Measurements from ENCODE around the gene SLC35F6. TPM values are rescaled to one million over a fixed set of nuclear protein-coding genes. Genes with fewer than 3 reads are reported as not detected.

The SLC35F6 gene
- total RNA-seq, 6 experiments from 2014 or later = 14.2 to 73.9 (median 27.2) TPM

DNA sequence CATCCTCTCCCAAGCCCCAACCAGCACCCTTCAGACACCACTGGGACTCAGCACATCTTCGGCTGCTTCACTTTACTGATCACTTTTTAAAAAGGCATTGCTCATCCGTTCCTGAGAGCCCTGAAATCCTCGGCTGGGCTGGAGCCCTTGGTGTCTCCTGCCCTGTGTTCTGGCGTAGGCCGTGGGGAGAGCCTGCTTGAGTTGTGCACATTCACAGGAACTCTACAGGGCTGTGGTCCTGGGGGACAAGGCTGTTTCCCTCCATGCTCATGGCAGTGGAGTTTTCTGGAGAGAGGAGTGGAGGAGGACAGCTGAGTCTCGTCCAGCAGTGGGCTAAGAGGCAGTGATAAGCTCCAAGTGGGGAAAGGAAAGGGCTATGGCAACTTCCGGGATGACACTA is 37.7 kb downstream of the SLC35F6 start:
- Histone ChIP-seq H3K27ac (no peak overlapping the region), H3K9me3 (no peaks in the 10 kb centered on the region), H3K27me3 (no peaks in the 10 kb centered on the region), H3K4me1 (no peaks in the 10 kb centered on the region), H3K4me3 (no peak overlapping the region), H3K36me3 (no peaks in the 10 kb centered on the region)
- TF ChIP-seq POLR2A (IDR thresholded peaks at IDR 0.05) = no peak
- TF ChIP-seq, protein P1, sequence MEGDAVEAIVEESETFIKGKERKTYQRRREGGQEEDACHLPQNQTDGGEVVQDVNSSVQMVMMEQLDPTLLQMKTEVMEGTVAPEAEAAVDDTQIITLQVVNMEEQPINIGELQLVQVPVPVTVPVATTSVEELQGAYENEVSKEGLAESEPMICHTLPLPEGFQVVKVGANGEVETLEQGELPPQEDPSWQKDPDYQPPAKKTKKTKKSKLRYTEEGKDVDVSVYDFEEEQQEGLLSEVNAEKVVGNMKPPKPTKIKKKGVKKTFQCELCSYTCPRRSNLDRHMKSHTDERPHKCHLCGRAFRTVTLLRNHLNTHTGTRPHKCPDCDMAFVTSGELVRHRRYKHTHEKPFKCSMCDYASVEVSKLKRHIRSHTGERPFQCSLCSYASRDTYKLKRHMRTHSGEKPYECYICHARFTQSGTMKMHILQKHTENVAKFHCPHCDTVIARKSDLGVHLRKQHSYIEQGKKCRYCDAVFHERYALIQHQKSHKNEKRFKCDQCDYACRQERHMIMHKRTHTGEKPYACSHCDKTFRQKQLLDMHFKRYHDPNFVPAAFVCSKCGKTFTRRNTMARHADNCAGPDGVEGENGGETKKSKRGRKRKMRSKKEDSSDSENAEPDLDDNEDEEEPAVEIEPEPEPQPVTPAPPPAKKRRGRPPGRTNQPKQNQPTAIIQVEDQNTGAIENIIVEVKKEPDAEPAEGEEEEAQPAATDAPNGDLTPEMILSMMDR (IDR thresholded peaks at IDR 0.05) = no peak
- no peak for DNase-seq
- intact Hi-C loops (cut with DNase I) = no loop called here
- no peak for ATAC-seq
- WGBS (ENCODE audit: insufficient coverage, low coverage, low lambda C conversion rate, missing lambda C conversion rate) = 100% methylated on average over 4 of the region's 7 CpGs

DNA sequence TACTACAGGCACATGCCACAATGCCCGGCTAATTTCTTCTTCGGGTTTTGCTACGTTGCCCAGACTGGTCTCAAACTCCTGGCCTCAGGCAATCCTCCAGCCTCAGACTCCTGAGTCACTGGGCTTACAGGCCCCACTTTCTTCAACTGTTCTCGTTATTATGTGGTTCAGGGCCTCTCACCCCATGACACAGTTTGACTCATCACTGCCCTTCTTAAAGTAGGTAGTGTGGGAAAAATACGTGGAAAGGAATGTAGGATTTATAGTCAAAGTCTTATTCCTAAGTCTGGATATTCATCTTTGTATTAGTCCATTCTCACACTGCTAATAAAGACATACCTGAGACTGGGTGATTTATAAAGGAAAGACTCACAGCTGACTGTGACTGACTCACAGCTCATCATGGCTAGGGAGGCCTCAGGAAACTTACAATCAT is 41.2 kb downstream of the SLC35F6 start:
- WGBS (ENCODE audit: insufficient coverage, low coverage, low lambda C conversion rate, missing lambda C conversion rate) = 69% methylated on average over 2 of the region's 5 CpGs
- Histone ChIP-seq H3K9me3 (no peaks in the 10 kb centered on the region), H3K27ac (no peak overlapping the region), H3K4me1 (no peaks in the 10 kb centered on the region), H3K27me3 (no peaks in the 10 kb centered on the region), H3K4me3 (no peak overlapping the region), H3K36me3 (no peaks in the 10 kb centered on the region)
- TF ChIP-seq, protein P1 (IDR thresholded peaks at IDR 0.05) = no peak
- TF ChIP-seq POLR2A (IDR thresholded peaks at IDR 0.05) = no peak
- ATAC-seq (no peak), DNase-seq (no peak)
- intact Hi-C loops (cut with DNase I) = no loop called here

DNA sequence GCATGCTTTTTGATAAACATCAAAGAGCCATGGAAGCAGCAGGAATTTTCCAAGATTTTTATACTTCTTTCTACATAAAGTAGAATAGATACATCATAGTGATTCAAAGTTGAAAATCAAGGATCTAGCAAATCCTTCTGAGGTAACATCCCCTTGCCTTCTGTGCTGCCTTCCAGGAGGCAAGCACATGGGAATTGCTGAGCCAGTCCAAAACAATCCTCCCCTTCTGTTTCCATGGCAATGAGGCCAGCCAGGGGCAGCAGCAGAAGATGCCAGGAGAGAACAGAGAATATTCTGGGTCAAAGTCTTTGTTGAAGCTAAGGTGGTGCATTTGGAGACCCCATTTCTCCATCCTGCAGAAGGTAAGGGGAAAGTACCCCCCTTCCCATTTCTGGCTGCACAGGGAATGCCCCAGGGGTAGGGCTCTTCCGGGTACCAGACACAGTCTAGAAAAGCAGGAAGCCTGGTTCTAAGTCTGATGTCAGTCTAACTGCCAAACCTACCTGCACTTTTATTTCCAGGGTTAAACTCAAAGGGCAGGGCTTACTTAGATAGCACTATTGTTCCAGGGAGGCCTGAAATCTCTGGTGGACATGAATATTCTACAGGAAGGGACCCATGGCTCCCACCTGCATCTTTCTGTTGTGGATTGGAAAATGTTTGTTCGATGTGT is 43.8 kb downstream of the SLC35F6 start:
- TF ChIP-seq POLR2A (IDR thresholded peaks at IDR 0.05) = no peak
- TF ChIP-seq, protein P1 (IDR thresholded peaks at IDR 0.05) = no peak
- ATAC-seq (no peak), DNase-seq (no peak)
- 90% methylated on average over 1 of the region's 2 CpGs for WGBS (ENCODE audit: insufficient coverage, low coverage, low lambda C conversion rate, missing lambda C conversion rate)
- no peaks in the 10 kb centered on the region for H3K36me3 ChIP-seq
- intact Hi-C loops (cut with DNase I) = no loop called here
- H3K4me3 ChIP-seq = no peak overlapping the region
- no peaks in the 10 kb centered on the region for H3K27me3 ChIP-seq
- no peak overlapping the region for H3K27ac ChIP-seq
- H3K4me1 ChIP-seq = no peaks in the 10 kb centered on the region
- no peaks in the 10 kb centered on the region for H3K9me3 ChIP-seq

DNA sequence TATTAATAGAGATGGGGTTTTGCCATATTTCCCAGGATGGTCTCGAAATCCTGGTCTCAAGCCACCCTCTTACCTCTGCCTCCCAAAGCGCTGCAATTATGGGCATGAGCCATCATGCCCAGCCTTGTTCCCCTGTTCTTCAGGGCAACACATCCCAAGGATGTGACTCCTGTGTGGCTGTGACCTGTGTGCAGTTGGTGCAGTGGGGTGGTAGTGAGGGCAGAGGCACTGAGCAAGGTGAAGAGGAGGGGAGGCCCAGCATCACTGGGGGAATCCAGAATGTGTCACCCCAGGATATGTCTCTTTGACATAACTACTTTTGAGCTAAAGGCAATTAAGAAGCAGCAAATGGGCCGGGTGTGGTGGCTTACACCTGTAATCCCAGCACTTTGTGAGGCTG is 45.1 kb downstream of the SLC35F6 start:
- H3K36me3 ChIP-seq = no peaks in the 10 kb centered on the region
- H3K9me3 ChIP-seq = no peaks in the 10 kb centered on the region
- no peaks in the 10 kb centered on the region for H3K4me1 ChIP-seq
- H3K4me3 ChIP-seq = no peak overlapping the region
- TF ChIP-seq, protein P1 (IDR thresholded peaks at IDR 0.05) = no peak
- no peak for TF ChIP-seq POLR2A (IDR thresholded peaks at IDR 0.05)
- ATAC-seq (no peak), DNase-seq (no peak)
- H3K27ac ChIP-seq = no peak overlapping the region
- 73% methylated on average over 2 of the region's 3 CpGs for WGBS (ENCODE audit: insufficient coverage, low coverage, low lambda C conversion rate, missing lambda C conversion rate)
- intact Hi-C loops (cut with DNase I) = no loop called here
- H3K27me3 ChIP-seq = no peaks in the 10 kb centered on the region
